ENCODE results near the gene GAPDHS. TPM values are rescaled to one million over a fixed set of nuclear protein-coding genes. Genes with fewer than 3 reads are reported as not detected.

Gene GAPDHS
- polyA plus RNA-seq, 1 of the 3 experiments (the other 2 are of a cell fraction): not detected

DNA sequence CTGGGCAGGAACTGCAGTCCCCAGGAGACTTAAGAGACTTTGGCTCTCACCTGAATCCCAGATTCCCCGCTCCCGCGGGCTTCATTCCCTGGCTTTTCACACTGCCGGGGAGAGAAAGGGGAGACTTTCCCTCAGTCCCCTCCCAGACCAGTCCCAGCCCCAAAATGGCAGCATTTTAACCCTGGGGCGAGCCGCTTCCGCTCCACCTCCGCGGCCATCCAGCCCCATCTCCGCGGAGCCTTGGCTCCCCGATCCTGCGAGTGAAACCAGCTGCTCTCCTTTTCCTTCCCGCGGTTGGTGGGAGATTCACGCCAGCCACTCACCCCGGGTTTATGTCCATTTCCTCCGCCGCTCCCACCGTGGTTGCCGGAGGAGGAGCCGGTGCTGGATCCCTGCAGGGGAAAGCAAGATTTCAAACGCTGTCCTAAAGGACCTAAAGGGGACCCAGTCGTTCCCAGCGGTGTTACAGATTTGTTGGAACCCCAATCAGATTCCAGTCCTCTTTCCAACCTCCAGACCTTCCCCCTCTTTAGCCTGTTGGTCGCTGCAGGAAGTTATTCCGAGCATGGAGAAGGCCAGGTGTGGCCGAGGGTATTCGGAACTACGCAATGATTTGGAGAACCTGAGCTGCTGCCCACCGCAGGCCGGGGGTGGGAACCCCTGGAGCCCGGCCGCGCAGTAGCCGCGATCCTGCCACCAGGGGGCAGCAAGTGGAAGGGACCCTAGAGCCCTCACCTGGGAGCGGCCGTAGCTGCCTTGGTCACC lies 23.2 kb upstream of the GAPDHS start:
- ChIA-PET POLR2A (interaction anchor here (0.6 kb wide), 1 partner anchor 11 kb away, joined by 4 read pairs; no protein-coding TSS in a partner anchor), CTCF (interaction anchor here (0.5 to 8.3 kb wide), 43 partner anchors 8 to 332 kb away, joined by 3 to 127 read pairs (median 4); partner anchors contain the start of genes ATP4A, FFAR3 and KRTDAP)
- TF ChIP-seq, protein P1, sequence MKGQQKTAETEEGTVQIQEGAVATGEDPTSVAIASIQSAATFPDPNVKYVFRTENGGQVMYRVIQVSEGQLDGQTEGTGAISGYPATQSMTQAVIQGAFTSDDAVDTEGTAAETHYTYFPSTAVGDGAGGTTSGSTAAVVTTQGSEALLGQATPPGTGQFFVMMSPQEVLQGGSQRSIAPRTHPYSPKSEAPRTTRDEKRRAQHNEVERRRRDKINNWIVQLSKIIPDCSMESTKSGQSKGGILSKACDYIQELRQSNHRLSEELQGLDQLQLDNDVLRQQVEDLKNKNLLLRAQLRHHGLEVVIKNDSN (IDR thresholded peaks at IDR 0.05; ENCODE audit: borderline replicate concordance, low read depth): no peak
- TF ChIP-seq FOXJ3 (CRISPR knock-in tag; IDR thresholded peaks at IDR 0.05) (no peak), MEF2A (IDR thresholded peaks at IDR 0.05; ENCODE audit: borderline replicate concordance, low read depth) (no peak), POLR2AphosphoS5 (IDR thresholded peaks at IDR 0.05; ENCODE audit: low read depth, low read length) (no peak), MXI1 (IDR thresholded peaks at IDR 0.05; ENCODE audit: low read depth, low read length) (no peak), NFIC (IDR thresholded peaks at IDR 0.05; ENCODE audit: borderline replicate concordance) (no peak), RCOR1 (IDR thresholded peaks at IDR 0.05; ENCODE audit: low read length) (no peak), SIN3A (IDR thresholded peaks at IDR 0.05; ENCODE audit: borderline replicate concordance, low read depth, low read length) (no peak), CHD2 (IDR thresholded peaks at IDR 0.05; ENCODE audit: low read length, partially characterized antibody) (no peak), GATA2 (CRISPR knock-in tag; IDR thresholded peaks at IDR 0.05) (no peak), SMC3 (IDR thresholded peaks at IDR 0.05; ENCODE audit: low read depth, low read length) (peak; percentile 37; the same call in 1 of the 2 replicates), RAD21 (IDR thresholded peaks at IDR 0.05; ENCODE audit: low read length) (peak; percentile 42), EZH2phosphoT487 (IDR thresholded peaks at IDR 0.05; ENCODE audit: borderline replicate concordance, low read depth) (no peak), TEAD4 (IDR thresholded peaks at IDR 0.05; ENCODE audit: borderline replicate concordance, insufficient read depth) (peak; percentile 61; the same call in 1 of the 2 replicates)
- TF ChIP-seq, protein P2, sequence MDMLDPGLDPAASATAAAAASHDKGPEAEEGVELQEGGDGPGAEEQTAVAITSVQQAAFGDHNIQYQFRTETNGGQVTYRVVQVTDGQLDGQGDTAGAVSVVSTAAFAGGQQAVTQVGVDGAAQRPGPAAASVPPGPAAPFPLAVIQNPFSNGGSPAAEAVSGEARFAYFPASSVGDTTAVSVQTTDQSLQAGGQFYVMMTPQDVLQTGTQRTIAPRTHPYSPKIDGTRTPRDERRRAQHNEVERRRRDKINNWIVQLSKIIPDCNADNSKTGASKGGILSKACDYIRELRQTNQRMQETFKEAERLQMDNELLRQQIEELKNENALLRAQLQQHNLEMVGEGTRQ (IDR thresholded peaks at IDR 0.05; ENCODE audit: borderline replicate concordance, low read depth, low read length): no peak
- TF ChIP-seq, protein P3, sequence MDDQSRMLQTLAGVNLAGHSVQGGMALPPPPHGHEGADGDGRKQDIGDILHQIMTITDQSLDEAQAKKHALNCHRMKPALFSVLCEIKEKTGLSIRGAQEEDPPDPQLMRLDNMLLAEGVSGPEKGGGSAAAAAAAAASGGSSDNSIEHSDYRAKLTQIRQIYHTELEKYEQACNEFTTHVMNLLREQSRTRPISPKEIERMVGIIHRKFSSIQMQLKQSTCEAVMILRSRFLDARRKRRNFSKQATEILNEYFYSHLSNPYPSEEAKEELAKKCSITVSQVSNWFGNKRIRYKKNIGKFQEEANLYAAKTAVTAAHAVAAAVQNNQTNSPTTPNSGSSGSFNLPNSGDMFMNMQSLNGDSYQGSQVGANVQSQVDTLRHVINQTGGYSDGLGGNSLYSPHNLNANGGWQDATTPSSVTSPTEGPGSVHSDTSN (IDR thresholded peaks at IDR 0.05): no peak
- TF ChIP-seq, protein P4, sequence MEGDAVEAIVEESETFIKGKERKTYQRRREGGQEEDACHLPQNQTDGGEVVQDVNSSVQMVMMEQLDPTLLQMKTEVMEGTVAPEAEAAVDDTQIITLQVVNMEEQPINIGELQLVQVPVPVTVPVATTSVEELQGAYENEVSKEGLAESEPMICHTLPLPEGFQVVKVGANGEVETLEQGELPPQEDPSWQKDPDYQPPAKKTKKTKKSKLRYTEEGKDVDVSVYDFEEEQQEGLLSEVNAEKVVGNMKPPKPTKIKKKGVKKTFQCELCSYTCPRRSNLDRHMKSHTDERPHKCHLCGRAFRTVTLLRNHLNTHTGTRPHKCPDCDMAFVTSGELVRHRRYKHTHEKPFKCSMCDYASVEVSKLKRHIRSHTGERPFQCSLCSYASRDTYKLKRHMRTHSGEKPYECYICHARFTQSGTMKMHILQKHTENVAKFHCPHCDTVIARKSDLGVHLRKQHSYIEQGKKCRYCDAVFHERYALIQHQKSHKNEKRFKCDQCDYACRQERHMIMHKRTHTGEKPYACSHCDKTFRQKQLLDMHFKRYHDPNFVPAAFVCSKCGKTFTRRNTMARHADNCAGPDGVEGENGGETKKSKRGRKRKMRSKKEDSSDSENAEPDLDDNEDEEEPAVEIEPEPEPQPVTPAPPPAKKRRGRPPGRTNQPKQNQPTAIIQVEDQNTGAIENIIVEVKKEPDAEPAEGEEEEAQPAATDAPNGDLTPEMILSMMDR (IDR thresholded peaks at IDR 0.05): peak; percentile 88
- H3K36me3 ChIP-seq (replicated peaks in 1 of 2; ENCODE audit: control insufficient read depth in 1 of 2, insufficient read depth in 2 of 2, low read length in 1 of 2): no peaks in the 10 kb centered on the region
- no peaks in the 10 kb centered on the region for H3K9me3 ChIP-seq
- H2AFZ ChIP-seq (ENCODE audit: low read depth): 0 out of 2 replicates have a peak overlapping the region, but pooled peaks have one; percentile 66
- peak overlapping the region; percentile 53 for H3K4me2 ChIP-seq
- H3K27ac ChIP-seq (ENCODE audit: low read depth in 2 of 2, low read length in 1 of 2): no peak overlapping the region
- DNase-seq: peak; percentile 90
- peak overlapping the region in 1 of 2 experiments; percentile 46; a peak in 1 of 4 replicates for H3K4me3 ChIP-seq (ENCODE audit: low read depth in 2 of 2, low read length in 1 of 2)
- no peaks in the 10 kb centered on the region for H3K79me2 ChIP-seq (ENCODE audit: insufficient read depth)
- no peaks in the 10 kb centered on the region for H4K20me1 ChIP-seq (ENCODE audit: insufficient read depth)
- H3F3A ChIP-seq (replicated peaks; ENCODE audit: insufficient read depth): no peaks in the 10 kb centered on the region
- under 1% methylated on average over 33 of the region's 39 CpGs for WGBS (ENCODE audit: low lambda C conversion rate)
- peaks cover 86% of the 10 kb centered on the region for H3K27me3 ChIP-seq (ENCODE audit: insufficient read depth)
- no peak overlapping the region for H3K9ac ChIP-seq
- no peaks in the 10 kb centered on the region for H3K9me2 ChIP-seq
- H3K4me1 ChIP-seq (ENCODE audit: control insufficient read depth in 1 of 2, insufficient read depth in 2 of 2, low read depth in 1 of 2, low read length in 1 of 2): no peaks in the 10 kb centered on the region; a peak in 2 of 4 replicates
